Measurements from ENCODE around the gene FAM161B.
"Not testable (repeated sequence)": the region's sequence is repeated elsewhere in the genome, so short reads cannot be mapped to it uniquely, and the experiment has no call there.

The FAM161B gene

DNA sequence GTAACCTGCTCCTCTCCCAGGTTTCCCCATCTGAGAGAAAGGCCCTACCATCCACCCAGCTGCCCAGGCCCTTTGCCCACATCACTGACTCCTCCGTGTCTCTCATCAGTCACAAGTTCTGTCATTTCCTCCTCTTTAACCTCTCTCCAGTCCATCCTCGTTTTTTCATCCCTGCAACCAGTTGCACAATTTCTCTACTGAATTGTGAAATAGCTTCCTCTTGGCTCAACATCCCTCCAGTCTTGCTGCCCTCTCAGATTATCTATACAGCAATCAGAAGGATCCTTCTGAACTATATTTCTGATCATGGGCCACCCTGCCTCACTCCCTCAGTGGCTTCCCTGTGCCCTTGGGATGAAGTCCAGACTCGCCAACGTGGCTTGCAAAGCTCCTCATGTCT lies 6.8 kb downstream of the FAM161B start:
- peak; percentile 22 for DNase-seq

DNA sequence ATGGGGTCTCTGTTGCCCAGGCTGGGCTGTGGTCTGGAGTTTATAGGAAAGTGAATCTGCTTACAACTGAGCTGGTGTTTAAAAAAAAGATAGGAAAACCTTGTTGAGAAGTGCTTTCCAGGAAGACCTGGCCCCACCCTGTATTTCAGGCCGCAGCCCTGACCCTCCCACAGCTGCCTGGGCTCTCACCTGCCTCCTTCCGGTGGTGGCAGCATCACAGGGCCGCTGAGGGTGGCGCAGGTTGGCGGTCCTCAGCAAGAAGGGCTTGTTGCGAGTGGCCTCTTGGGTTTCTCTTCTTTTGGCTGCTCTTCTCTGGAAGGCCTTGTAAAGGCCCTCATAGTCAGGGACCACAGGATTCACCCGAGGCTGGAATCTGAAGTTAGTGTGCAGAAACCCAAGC lies 7.7 kb downstream of the FAM161B start:
- no peak for DNase-seq

GRCh38 chr14:73937012-73937411 lies 12.9 kb downstream of the FAM161B start:
- no peak for DNase-seq

- no peak for DNase-seq
Measured at GRCh38 chr14:73936548-73936947, 13.3 kb downstream of the FAM161B start.

DNA sequence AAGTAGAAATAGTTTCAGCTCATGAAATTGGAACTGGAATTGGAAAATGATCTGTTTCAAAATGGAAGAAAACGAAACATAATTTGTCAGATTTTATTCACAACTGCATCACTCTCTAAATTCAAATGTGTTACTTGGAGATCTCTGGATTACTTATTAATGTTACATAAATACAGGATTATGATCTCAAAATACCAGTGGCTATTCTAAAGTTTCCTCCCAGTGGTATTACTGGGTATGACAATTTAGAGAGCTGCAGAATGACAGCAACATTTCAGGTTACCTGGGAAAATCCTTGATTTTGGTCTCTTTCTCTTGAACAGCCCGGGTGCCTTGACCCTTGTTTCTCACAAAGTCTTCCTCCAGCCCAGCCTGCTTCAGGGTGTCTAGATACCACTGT lies 14.2 kb downstream of the FAM161B start:
- no peak for DNase-seq

GRCh38 chr14:73924337-73924736 lies 25.6 kb downstream of the FAM161B start:
- DNase-seq, result no peak

DNA sequence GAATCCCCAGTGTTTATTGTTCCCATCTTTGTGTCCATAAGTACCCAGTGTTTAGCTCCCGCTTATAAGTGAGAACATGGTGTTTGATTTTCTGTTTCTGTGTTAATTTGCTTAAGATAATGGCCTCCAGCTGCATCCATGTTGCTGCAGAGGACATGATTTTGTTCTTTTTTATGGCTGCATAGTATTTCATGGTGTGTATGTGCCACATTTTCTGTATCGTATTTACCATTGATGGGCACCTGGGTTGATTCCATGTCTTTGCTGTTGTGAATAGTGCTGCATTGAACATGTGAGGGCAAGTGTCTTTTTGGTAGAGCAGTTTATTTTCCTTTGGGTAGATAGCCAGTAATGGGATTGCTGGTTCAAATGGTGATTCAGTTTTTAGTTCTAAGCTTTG lies 30.4 kb downstream of the FAM161B start:
- not testable (repeated sequence) for DNase-seq

DNA sequence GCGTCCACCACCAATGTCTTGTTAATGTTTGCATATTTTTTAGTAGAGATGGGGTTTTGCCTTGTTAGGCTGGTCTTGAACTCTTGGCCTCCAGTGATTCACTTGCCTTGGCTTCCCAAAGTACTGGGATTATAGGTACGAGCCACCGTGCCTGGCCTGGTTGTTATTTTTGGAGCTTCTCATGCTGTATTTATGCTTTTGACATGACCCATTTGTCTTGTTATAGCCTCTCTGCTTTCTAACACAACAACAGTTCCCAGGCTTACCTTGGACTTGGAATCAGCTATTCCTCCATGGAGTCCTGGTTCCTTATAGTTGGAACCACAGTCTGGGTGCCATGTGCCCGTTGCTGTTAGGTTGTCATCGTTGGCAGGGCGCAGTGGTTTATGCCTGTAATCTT lies 33.6 kb downstream of the FAM161B start:
- no peak for DNase-seq

- no peak for DNase-seq
Measured at GRCh38 chr14:73913256-73913655, 36.6 kb downstream of the FAM161B start.

DNA sequence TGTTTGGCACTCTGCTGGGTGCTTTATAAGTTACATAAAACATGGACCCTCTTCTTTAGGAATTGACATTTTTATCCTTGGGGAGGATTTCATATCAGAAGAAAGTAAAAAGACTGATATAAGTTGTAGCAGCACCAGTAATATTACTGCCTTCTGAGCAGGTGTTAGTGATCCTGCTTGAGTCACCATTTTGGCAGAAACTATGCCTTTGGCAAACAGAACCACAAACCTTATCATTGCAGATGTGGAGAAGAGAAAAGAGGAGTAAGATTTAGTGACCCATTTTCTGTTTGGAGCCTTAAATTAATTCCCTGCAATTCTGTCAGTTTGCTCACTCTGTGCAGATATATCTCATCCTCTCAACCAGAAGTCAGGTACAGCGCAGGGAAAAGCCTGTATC lies 40.2 kb downstream of the FAM161B start:
- no peak for DNase-seq

DNA sequence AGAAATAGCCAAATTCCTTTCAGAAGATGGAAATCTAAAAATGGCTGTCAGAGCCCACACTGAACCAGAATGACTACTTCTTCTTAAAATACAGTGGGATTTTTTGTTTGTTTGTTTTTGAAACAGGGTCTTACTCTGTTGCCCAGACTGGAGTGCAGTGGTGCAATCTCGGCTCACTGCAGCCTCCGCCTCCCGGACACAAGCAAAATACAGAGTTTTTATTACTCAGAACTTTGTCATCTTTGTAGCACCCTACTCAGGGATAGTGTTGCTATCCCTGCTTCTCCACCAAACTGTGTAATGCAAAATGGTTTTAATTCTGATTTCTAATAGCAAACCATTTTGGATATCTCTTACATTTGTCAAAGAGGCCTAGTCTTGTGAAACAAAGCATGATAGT lies 46.9 kb downstream of the FAM161B start:
- DNase-seq, result no peak

- DNase-seq, result no peak
Measured at GRCh38 chr14:73896521-73896920, 53.4 kb downstream of the FAM161B start.

GRCh38 chr14:73895939-73896338 lies 54.0 kb downstream of the FAM161B start:
- no peak for DNase-seq

GRCh38 chr14:73894180-73894687 lies 55.7 kb downstream of the FAM161B start:
- DNase-seq, result not testable (repeated sequence)

DNA sequence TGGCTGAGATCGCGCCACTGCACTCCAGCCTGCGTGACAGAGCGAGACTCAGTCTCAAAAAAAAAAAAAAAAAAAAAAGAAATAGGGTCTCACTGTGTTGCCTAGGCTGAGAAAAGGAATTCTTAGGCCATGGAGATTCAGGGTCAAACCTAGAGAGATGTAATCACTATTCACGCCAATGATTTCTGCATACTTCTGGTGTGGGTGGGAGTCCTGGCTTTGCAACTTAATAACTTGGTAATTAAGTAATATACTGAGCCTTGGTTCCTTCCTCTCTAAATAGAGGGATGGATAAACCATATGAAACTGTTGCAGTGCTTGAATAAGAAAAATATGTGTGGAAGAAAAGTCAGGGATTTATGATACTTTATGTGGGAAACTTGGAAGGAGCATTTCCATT lies 60.5 kb downstream of the FAM161B start:
- DNase-seq, result no peak

DNA sequence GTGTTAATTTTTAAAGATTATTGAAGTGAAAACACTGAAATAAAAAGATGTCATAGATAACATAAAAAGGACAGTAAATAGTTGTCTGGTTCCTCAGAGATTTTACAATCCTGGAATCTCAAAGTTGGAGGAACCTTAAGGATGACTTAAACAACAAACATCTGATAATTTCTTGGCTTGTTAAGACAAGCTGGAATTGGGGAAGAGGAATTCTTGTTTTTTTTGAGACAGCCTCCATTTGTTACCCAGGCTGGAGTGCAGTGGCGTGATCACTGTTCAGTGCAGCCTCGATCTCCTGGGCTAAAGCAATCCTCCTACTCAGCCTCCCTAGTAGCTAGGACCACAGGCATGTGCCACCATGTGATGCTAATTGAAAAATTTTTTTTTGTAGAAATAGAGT lies 60.9 kb downstream of the FAM161B start:
- no peak for DNase-seq

DNA sequence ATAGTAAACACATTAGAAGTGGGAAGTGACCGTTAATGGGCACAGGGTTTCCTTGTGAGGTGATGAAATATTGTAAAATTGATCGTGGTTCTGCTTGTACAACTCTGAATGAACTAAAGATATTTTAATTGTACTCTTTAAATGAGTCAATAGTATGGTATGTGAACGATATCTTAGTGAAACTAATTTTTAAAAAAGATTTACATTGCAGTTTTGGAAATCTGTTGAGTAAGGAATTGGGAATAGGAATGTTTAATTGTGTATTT lies 61.5 kb downstream of the FAM161B start:
- no peak for DNase-seq

GRCh38 chr14:73887694-73888459 lies 62.0 kb downstream of the FAM161B start:
- DNase-seq, result no peak

DNA sequence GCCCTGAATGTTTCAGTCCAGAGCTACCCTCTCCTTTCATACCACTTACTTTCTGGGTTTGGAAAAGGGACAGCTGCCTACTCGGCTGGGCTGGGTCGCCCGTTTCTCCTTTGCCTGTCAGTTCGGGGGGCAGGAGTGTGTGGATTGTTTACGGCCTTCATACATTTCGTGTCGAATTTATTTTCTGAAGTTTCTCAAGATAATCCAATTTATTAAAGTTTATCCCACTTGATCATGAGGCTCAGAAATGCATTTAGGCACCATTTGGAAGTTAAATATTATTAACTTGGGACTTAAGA lies 62.6 kb downstream of the FAM161B start:
- no peak for DNase-seq

DNA sequence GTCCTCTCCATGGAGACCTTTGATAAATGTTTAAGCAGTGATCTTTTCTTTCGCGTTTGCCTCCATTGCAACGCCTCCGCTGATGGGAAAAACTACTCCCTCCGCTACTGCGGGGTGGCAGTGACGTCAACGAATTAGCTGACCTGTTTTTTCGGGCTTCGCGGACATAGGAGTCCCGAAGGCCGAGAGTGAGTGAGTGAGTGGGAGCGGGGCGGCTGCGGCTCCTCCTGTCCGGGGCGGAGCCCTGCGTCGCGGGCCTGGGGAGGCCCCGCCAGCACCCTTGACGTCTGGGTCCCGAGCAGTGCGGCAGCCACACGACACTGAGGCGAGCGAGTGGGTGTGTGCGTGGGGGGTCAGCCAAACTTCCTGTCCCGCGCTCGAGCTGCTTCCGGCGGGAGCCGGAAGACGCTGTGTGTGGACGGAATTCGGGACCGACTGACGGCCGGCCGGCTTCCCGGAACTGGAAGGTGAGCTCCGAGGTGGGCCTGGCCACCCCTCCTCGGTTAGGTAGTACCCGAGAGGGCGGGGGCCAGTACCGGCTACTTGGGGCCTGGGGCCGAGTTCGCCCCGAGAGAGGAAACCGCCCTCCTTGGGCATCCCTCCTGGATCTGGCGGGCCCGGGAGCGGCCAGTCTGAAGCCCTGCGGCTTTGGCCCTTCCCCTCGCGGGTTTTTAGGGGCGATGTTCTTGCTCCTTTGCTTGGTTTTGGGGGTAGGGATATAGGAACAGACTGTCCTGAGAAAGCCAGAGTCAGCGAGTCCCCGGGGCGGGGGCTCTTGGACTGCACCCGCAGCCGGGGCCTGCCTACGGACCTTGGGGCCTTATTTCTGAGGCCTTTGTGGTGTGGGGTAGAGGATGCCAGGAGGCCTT lies 63.2 kb downstream of the FAM161B start, which contains the start of gene ZNF410:
Gene ZNF410 (plus strand): TSS at position 411 of the 869 bp plus-strand sequence. CDS start 5,317 bp downstream, outside the sequence.
- DNase-seq, result peak; percentile 59

- no peak for DNase-seq
Measured at GRCh38 chr14:73884438-73885190, 65.3 kb downstream of the FAM161B start.
